ENCODE results near the gene SLC25A29.

SLC25A29 gene

GRCh38 chr14:100287202-100287997 is 18.8 kb downstream of the SLC25A29 start:
- TF ChIP-seq TAF1 (IDR thresholded peaks at IDR 0.05; ENCODE audit: borderline replicate concordance, insufficient read depth, low read length) (no peak), SIN3A (IDR thresholded peaks at IDR 0.05; ENCODE audit: borderline replicate concordance, insufficient read depth, low read length) (no peak), FOXP2 (optimal IDR thresholded peaks at IDR 0.05; ENCODE audit: borderline replicate concordance, extremely low read depth, extremely low read length, insufficient read depth) (no peak), REST (IDR thresholded peaks at IDR 0.05; ENCODE audit: insufficient read depth in 1 of 2, low read depth in 2 of 2, low read length in 2 of 2) (no peak), POLR2AphosphoS5 (IDR thresholded peaks at IDR 0.05; ENCODE audit: low read depth, low read length) (no peak)

- no peak for TF ChIP-seq TAF1 (IDR thresholded peaks at IDR 0.05; ENCODE audit: borderline replicate concordance, insufficient read depth, low read length)
- TF ChIP-seq REST (IDR thresholded peaks at IDR 0.05; ENCODE audit: insufficient read depth in 1 of 2, low read depth in 2 of 2, low read length in 2 of 2): no peak
- TF ChIP-seq POLR2AphosphoS5 (IDR thresholded peaks at IDR 0.05; ENCODE audit: low read depth, low read length): no peak
- TF ChIP-seq FOXP2 (optimal IDR thresholded peaks at IDR 0.05; ENCODE audit: borderline replicate concordance, extremely low read depth, extremely low read length, insufficient read depth): no peak
Observed at GRCh38 chr14:100286484-100287191, 19.6 kb downstream of the SLC25A29 start.

- TF ChIP-seq SIN3A (IDR thresholded peaks at IDR 0.05; ENCODE audit: borderline replicate concordance, insufficient read depth, low read length): no peak
- no peak for TF ChIP-seq POLR2AphosphoS5 (IDR thresholded peaks at IDR 0.05; ENCODE audit: low read depth, low read length)
- no peak for TF ChIP-seq TAF1 (IDR thresholded peaks at IDR 0.05; ENCODE audit: borderline replicate concordance, insufficient read depth, low read length)
- TF ChIP-seq REST (IDR thresholded peaks at IDR 0.05; ENCODE audit: insufficient read depth in 1 of 2, low read depth in 2 of 2, low read length in 2 of 2): no peak
- TF ChIP-seq FOXP2 (optimal IDR thresholded peaks at IDR 0.05; ENCODE audit: borderline replicate concordance, extremely low read depth, extremely low read length, insufficient read depth): no peak
Observed at GRCh38 chr14:100285913-100286400, 20.3 kb downstream of the SLC25A29 start.

- TF ChIP-seq POLR2AphosphoS5 (IDR thresholded peaks at IDR 0.05; ENCODE audit: low read depth, low read length): peak; percentile 52; the same call in 1 of the 2 replicates
- no peak for TF ChIP-seq TAF1 (IDR thresholded peaks at IDR 0.05; ENCODE audit: borderline replicate concordance, insufficient read depth, low read length)
Observed at GRCh38 chr14:100285021-100285912, 21.0 kb downstream of the SLC25A29 start.
